Measurements from ENCODE around the gene NTN5.

NTN5 gene

GRCh38 chr19:48613852-48614435 is 58.9 kb downstream of the NTN5 start:
- no peak for DNase-seq

- DNase-seq: no peak
Observed at GRCh38 chr19:48613024-48613851, 59.6 kb downstream of the NTN5 start.

GRCh38 chr19:48611872-48612271 is 60.9 kb downstream of the NTN5 start:
- no peak for DNase-seq

Measured in left hindlimb (tissue), 1 donor.